HepG2 (cell line): Measurements from ENCODE around the gene RPLP2. TPM values are rescaled to one million over a fixed set of nuclear protein-coding genes. Genes with fewer than 3 reads are reported as not detected.
A peak's percentile ranks its signal among the peaks of the same experiment; 100 is the strongest.

Experiments used
- ATAC-seq: fragments of 200-7000 bp; cut with Tn5 transposase; 3 replicates; pipeline ENCODE4 v1.9.1; 2020; ENCODE audit warnings: mild to moderate bottlenecking, moderate library complexity
- BruUV-seq: library from RNA; stranded (reverse); fragments of 400-500 nt; replicated peaks from 2 replicates; lab custom pipeline; 2021; lab: Mats Ljungman, UMichigan
- CTCF ChIA-PET: fragments of 300-600 bp; formaldehyde crosslinking; extraction: SDS; loops from one replicate; lab custom pipeline; 2021; ENCODE audit warnings: low total read pairs, inconsistent platforms, low intra/inter-chr PET ratio; lab: Yijun Ruan, JAX
- POLR2A ChIA-PET: fragments of 350-600 bp; sonication (Branson Sonifier 250); formaldehyde crosslinking; loops from one replicate; lab custom pipeline; 2020; ENCODE audit warnings: antibody characterized with exemption, inconsistent platforms; lab: Yijun Ruan, JAX
- DNase-seq: peaks from one replicate; pipeline ENCODE4 v3.0.0-alpha.2; 2015; ENCODE audit warnings: low spot score
- FAIRE-seq: peaks from 3 replicates; lab custom pipeline; 2011; peaks lifted over from hg19 to GRCh38; lab: Jason Lieb, UNC
- H2AFZ ChIP-seq: one replicate; pipeline ENCODE4 v1.6.1; 2011; ENCODE audit warnings: low read length, inconsistent platforms
- H3K27ac ChIP-seq: fragments of 300-600 bp; 3 replicates; pipeline ENCODE4 v1.8.0; 2011; ENCODE audit warnings: mixed run types, mild to moderate bottlenecking, mixed read lengths, low read length, inconsistent platforms; ENCODE audit not compliant: insufficient read depth; ENCODE audit errors: extremely low read length
- H3K27me3 ChIP-seq, 2 experiments: fragments of 200-600 bp in 1 of 2; 2 replicates in 1 of 2; 3 replicates in 1 of 2; pipeline versions ENCODE4 v1.6.0 to v1.8.0; 2011; ENCODE audit warnings: low read length in 2 of 2, mild to moderate bottlenecking in 2 of 2, moderate library complexity in 2 of 2, inconsistent platforms in 1 of 2; ENCODE audit not compliant: insufficient read depth in 2 of 2, control insufficient read depth in 1 of 2
- H3K36me3 ChIP-seq, 2 experiments: fragments of 200-600 bp in 1 of 2; replicated peaks in 1 of 2; 2 replicates in 1 of 2; 3 replicates in 1 of 2; pipeline versions ENCODE4 v1.5.1 to v1.8.0; 2011; ENCODE audit warnings: low read length in 2 of 2, inconsistent platforms in 1 of 2; ENCODE audit not compliant: insufficient read depth in 2 of 2, control insufficient read depth in 1 of 2
- H3K4me1 ChIP-seq: 2 replicates; pipeline ENCODE4 v1.5.1; 2012; ENCODE audit warnings: low read length, inconsistent platforms; ENCODE audit not compliant: insufficient read depth
- H3K4me2 ChIP-seq: 2 replicates; pipeline ENCODE4 v1.6.0; 2011; ENCODE audit warnings: low read depth, low read length, inconsistent platforms
- H3K4me3 ChIP-seq, 3 experiments: fragments of 200-600 bp in 1 of 3; sonication (generic), shearing (Covaris generic) in 1 of 3; replicated peaks in 1 of 3; 2 replicates each; pipeline ENCODE4 v1.5.1; 2011 to 2016; ENCODE audit warnings: low read length in 3 of 3, inconsistent platforms in 2 of 3, low read depth in 2 of 3, mild to moderate bottlenecking in 2 of 3, control low read depth in 1 of 3, mixed read lengths in 1 of 3; ENCODE audit not compliant: insufficient read depth in 1 of 3
- H3K79me2 ChIP-seq: one replicate; pipeline ENCODE4 v1.6.1; 2011; ENCODE audit warnings: low read length, inconsistent platforms; ENCODE audit not compliant: insufficient read depth
- H3K9ac ChIP-seq: 2 replicates; pipeline ENCODE4 v1.6.0; 2011; ENCODE audit warnings: mild to moderate bottlenecking, low read depth, low read length, inconsistent platforms; ENCODE audit not compliant: insufficient read depth
- H3K9me3 ChIP-seq: 2 replicates; pipeline ENCODE4 v1.5.1; 2012; ENCODE audit warnings: mild to moderate bottlenecking, low read length
- H4K20me1 ChIP-seq: 2 replicates; pipeline ENCODE4 v1.6.0; 2011; ENCODE audit warnings: inconsistent platforms, mild to moderate bottlenecking, low read length, moderate library complexity; ENCODE audit not compliant: insufficient read depth
- AGO2 ChIP-seq: fragments of 200-400 bp; formaldehyde crosslinking; optimal IDR thresholded peaks from 2 replicates; pipeline ENCODE3; 2017; ENCODE audit warnings: mild to moderate bottlenecking, low read depth, low read length, moderate library complexity
- CBX5 ChIP-seq: sonication (generic); formaldehyde crosslinking; IDR thresholded peaks from 2 replicates; pipeline ENCODE4 v1.4.0; 2020; ENCODE audit warnings: missing genetic modification reagents, borderline replicate concordance
- FOXK1 ChIP-seq: sonication (generic); formaldehyde crosslinking; IDR thresholded peaks from 2 replicates; pipeline ENCODE4 v1.4.0; 2020; ENCODE audit warnings: low read depth, missing genetic modification reagents, borderline replicate concordance
- HOXA5 ChIP-seq: sonication (generic); formaldehyde crosslinking; IDR thresholded peaks from 2 replicates; pipeline ENCODE4 v1.4.0; 2020; ENCODE audit warnings: missing genetic modification reagents
- JUN ChIP-seq: sonication (generic); formaldehyde crosslinking; IDR thresholded peaks from 2 replicates; pipeline ENCODE4 v1.4.0; 2020; ENCODE audit warnings: mild to moderate bottlenecking, missing genetic modification reagents
- NPAS2 ChIP-seq: sonication (generic); formaldehyde crosslinking; IDR thresholded peaks from 2 replicates; pipeline ENCODE4 v1.8.0; 2022; ENCODE audit warnings: mild to moderate bottlenecking, missing genetic modification reagents, borderline replicate concordance
- PAX8 ChIP-seq: sonication (generic); formaldehyde crosslinking; IDR thresholded peaks from 2 replicates; pipeline ENCODE4 v1.8.0; 2022; ENCODE audit warnings: mild to moderate bottlenecking, missing genetic modification reagents, borderline replicate concordance
- RAD21 ChIP-seq: fragments of 450-650 bp; formaldehyde crosslinking; IDR thresholded peaks from 2 replicates; pipeline ENCODE4 v1.5.0; 2020; ENCODE audit warnings: mild to moderate bottlenecking
- RBFOX2 ChIP-seq: fragments of 200-400 bp; formaldehyde crosslinking; IDR thresholded peaks from 2 replicates; pipeline ENCODE4 v1.6.1; 2017; ENCODE audit warnings: low read depth, mild to moderate bottlenecking, low read length
- ZNF549 ChIP-seq: sonication (generic); formaldehyde crosslinking; IDR thresholded peaks from 2 replicates; pipeline ENCODE4 v1.5.0; 2020; ENCODE audit warnings: missing genetic modification reagents
- ZNF687 ChIP-seq: sonication (generic); formaldehyde crosslinking; IDR thresholded peaks from 2 replicates; pipeline ENCODE4 v1.5.1; 2020; ENCODE audit warnings: mild to moderate bottlenecking, missing genetic modification reagents, moderate library complexity
- WGBS: methylation state at CpG from one replicate; pipeline ENCODE4 v1.1.6; 2017; ENCODE audit warnings: low lambda C conversion rate; 5-methylcytosine and 5-hydroxymethylcytosine counted together
- in situ Hi-C: cut with HindIII; loops from 2 replicates; pipeline ENCODE4 v1.10.0; 2017; ENCODE audit warnings: low pct_unique_long_range_greater_than_20kb; ENCODE audit not compliant: extremely low pct_ligation_motif_present
- intact Hi-C: fragments of 100-400 bp; cut with micrococcal nuclease; formaldehyde crosslinking; loops from one replicate; pipeline ENCODE4 v1.10.0; 2022; ENCODE audit not compliant: unreplicated experiment
- polyA plus RNA-seq, 8 experiments: library from polyadenylated mRNA; depleted of rRNA in 3 of 8; stranded (reverse) in 7 of 8; unstranded in 1 of 8; fragments of >200 nt; fragmentation: Illumina TruSeq in 4 of 8; extraction: Trizol in 4 of 8; gene quantifications; 2 replicates each; pipeline versions ENCODE4 v1.2.1 to v1.2.3, GENCODE V29; 2011 to 2016; ENCODE audit warnings: low read depth in 4 of 8, missing spikeins in 1 of 8, mixed read lengths in 1 of 8; ENCODE audit not compliant: insufficient read depth in 1 of 8
- total RNA-seq, 5 experiments: library from RNA; depleted of rRNA; stranded (reverse); fragments of >200 nt; fragmentation: Illumina TruSeq; extraction: Trizol; gene quantifications; 2 replicates each; pipeline ENCODE4 v1.2.3, GENCODE V29; 2016; ENCODE audit warnings: low read depth in 1 of 5

RPLP2 gene
- total and polyA plus RNA-seq, 2 of the 13 experiments (the other 11 are each of a cell fraction or from before 2014, with no cell fraction given): 978 to 2,106 TPM

- POLR2A ChIA-PET: interaction anchor here (1.2 kb wide), 1 partner anchor 46 kb away, joined by 3 read pairs; no protein-coding TSS in a partner anchor
- TF ChIP-seq NPAS2 (CRISPR knock-in tag) (no peak), CBX5 (CRISPR knock-in tag) (no peak), JUN (CRISPR knock-in tag) (no peak), PAX8 (no peak), RAD21 (CRISPR knock-in tag) (no peak), ZNF549 (no peak), HOXA5 (no peak)
- TF ChIP-seq, all 625 proteins: peak for 0
Measured at GRCh38 chr11:773830-774229, 35.9 kb upstream of the RPLP2 start.

GRCh38 chr11:774873-775592, 34.7 kb upstream of the RPLP2 start:
- no TSS peak for BruUV-seq
- H3K9me3 ChIP-seq: no peaks in the 10 kb centered on the region
- DNase-seq: no peak
- no peak overlapping the region for H3K9ac ChIP-seq
- H3K4me2 ChIP-seq: peak overlapping the region; percentile 98
- POLR2A ChIA-PET: interaction anchor here (0.8 to 1.1 kb wide), 2 partner anchors 9 to 15 kb away, joined by 3 read pairs; partner anchors contain the start of gene CEND1
- TF ChIP-seq FOXK1 (CRISPR knock-in tag): no peak
- 0 out of 2 replicates have a peak, but pooled peaks have one; percentile 3 for TF ChIP-seq ZNF687 (CRISPR knock-in tag)
- 0 out of 2 replicates have a peak, but pooled peaks have one; percentile 36 for TF ChIP-seq RBFOX2
- peak; percentile 78 for TF ChIP-seq AGO2
- peaks cover 54% of the 10 kb centered on the region for H3K4me1 ChIP-seq
- intact Hi-C loops: no loop called here
- H3K27me3 ChIP-seq: no peaks in the 10 kb centered on the region
- ATAC-seq: no peak
- WGBS: 86% methylated on average over 10 of the region's 20 CpGs
- H4K20me1 ChIP-seq: peaks cover 6% of the 10 kb centered on the region
- H3K27ac ChIP-seq: no peak overlapping the region
- no peak for FAIRE-seq
- H3K79me2 ChIP-seq: peaks cover 32% of the 10 kb centered on the region
- in situ Hi-C loops: no loop called here
- no peak overlapping the region for H2AFZ ChIP-seq
- peaks cover 19 to 37% of the 10 kb centered on the region in 2 experiments; a peak in 4 of 5 replicates for H3K36me3 ChIP-seq
- CTCF ChIA-PET: no interaction called here
- H3K4me3 ChIP-seq: no peak overlapping the region

More at GRCh38 chr11:773830-774229, 35.9 kb upstream of the RPLP2 start:
- Histone ChIP-seq H3K79me2 (peaks cover 32% of the 10 kb centered on the region), H3K4me1 (peaks cover 50% of the 10 kb centered on the region), H3K27me3 (no peaks in the 10 kb centered on the region), H3K4me3 (no peak overlapping the region), H3K4me2 (no peak overlapping the region), H4K20me1 (peaks cover 6% of the 10 kb centered on the region), H3K27ac (no peak overlapping the region), H3K36me3 (peaks cover 19 to 37% of the 10 kb centered on the region in 2 experiments; a peak in 4 of 5 replicates), H3K9me3 (no peaks in the 10 kb centered on the region), H3K9ac (no peak overlapping the region), H2AFZ (no peak overlapping the region)
- no peak for FAIRE-seq
- WGBS: no CpG with 5 or more reads among the region's 9 CpGs
- DNase-seq: no peak
- intact Hi-C loops (no loop called here), in situ Hi-C loops (no loop called here)
- CTCF ChIA-PET: no interaction called here
- no TSS peak for BruUV-seq
- ATAC-seq: no peak
